Measurements from ENCODE around the gene TSPAN14. TPM values are rescaled to one million over a fixed set of nuclear protein-coding genes. Genes with fewer than 3 reads are reported as not detected.
"Not testable (repeated sequence)": the region's sequence is repeated elsewhere in the genome, so short reads cannot be mapped to it uniquely, and the experiment has no call there.

Gene TSPAN14
- total RNA-seq, 1 donor from 2014 or later, result 126 TPM

DNA sequence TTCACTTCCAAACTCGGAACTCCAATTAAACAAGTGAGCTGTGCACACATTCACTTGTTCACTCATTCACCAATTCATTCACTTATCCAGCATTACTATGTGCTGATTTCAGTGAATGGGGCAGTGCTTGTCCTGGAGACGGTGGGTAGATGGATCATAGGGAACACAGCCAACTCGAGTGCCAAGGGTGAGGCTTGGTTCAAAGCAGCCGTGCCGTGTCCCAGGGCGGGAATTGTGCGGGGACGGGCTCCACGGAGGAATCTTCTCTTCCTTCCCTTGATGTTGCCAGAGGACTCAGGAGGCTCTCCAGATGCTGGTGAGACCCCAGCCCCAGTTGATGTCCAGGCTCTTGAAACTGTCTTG lies 86.5 kb downstream of the TSPAN14 start:
- no peak overlapping the region for H3K27ac Mint-ChIP-seq
- no peaks in the 10 kb centered on the region for H3K36me3 Mint-ChIP-seq (ENCODE audit: insufficient read depth)
- no peak overlapping the region for H3K4me3 Mint-ChIP-seq (ENCODE audit: low read depth)
- H3K9me3 Mint-ChIP-seq (ENCODE audit: low read depth), result no peaks in the 10 kb centered on the region
- TF ChIP-seq, protein P1, sequence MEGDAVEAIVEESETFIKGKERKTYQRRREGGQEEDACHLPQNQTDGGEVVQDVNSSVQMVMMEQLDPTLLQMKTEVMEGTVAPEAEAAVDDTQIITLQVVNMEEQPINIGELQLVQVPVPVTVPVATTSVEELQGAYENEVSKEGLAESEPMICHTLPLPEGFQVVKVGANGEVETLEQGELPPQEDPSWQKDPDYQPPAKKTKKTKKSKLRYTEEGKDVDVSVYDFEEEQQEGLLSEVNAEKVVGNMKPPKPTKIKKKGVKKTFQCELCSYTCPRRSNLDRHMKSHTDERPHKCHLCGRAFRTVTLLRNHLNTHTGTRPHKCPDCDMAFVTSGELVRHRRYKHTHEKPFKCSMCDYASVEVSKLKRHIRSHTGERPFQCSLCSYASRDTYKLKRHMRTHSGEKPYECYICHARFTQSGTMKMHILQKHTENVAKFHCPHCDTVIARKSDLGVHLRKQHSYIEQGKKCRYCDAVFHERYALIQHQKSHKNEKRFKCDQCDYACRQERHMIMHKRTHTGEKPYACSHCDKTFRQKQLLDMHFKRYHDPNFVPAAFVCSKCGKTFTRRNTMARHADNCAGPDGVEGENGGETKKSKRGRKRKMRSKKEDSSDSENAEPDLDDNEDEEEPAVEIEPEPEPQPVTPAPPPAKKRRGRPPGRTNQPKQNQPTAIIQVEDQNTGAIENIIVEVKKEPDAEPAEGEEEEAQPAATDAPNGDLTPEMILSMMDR (IDR thresholded peaks at IDR 0.05; ENCODE audit: unreplicated experiment), result no peak
- no peak for DNase-seq (ENCODE audit: low spot score, unreplicated experiment)
- H3K4me1 Mint-ChIP-seq (ENCODE audit: low read depth), result peaks cover under 1% of the 10 kb centered on the region
- peaks cover 17% of the 10 kb centered on the region for H3K27me3 Mint-ChIP-seq

DNA sequence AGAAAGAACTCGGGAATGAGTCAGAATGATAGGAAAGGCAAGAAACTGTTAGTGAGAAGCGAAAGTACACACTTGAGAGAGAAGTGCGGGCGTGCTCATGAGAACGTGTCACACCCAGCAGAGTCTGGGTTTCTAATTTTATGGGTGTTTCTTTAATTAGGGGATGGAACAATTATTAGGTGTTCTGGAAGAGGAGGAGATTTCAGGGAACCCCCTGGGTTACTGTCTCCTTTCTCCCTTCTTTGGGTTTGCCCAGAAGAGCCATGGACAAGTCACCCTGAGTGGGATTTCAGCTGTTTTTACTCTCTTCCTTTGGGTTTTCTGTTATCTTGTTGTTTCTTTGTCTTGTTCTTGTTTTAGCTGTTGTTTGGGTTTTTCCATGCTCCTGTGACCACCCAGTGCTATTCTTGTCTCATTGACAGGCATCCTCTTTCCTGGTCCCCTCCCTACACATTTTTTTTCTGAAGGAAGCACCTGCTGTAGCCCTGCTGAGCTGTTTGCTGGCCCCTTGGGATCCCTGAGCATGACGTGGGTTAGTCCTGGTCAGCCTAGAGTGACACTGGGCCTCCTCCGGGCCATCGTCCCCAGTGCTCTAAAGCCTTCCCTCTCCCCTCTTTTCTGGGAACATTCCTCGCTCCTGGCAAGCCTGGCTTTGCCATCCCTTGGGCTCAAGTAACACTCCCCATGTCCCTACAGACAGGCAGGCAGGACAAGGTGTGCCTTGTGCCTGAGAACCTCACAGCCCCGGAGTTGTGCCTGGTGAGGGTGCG lies 87.1 kb downstream of the TSPAN14 start:
- Mint-ChIP-seq H3K36me3 (ENCODE audit: insufficient read depth) (no peaks in the 10 kb centered on the region), H3K4me1 (ENCODE audit: low read depth) (no peaks in the 10 kb centered on the region), H3K9me3 (ENCODE audit: low read depth) (no peaks in the 10 kb centered on the region), H3K27me3 (peaks cover 17% of the 10 kb centered on the region), H3K4me3 (ENCODE audit: low read depth) (no peak overlapping the region), H3K27ac (no peak overlapping the region)
- TF ChIP-seq, protein P1 (IDR thresholded peaks at IDR 0.05; ENCODE audit: unreplicated experiment), result no peak
- no peak for DNase-seq (ENCODE audit: low spot score, unreplicated experiment)

DNA sequence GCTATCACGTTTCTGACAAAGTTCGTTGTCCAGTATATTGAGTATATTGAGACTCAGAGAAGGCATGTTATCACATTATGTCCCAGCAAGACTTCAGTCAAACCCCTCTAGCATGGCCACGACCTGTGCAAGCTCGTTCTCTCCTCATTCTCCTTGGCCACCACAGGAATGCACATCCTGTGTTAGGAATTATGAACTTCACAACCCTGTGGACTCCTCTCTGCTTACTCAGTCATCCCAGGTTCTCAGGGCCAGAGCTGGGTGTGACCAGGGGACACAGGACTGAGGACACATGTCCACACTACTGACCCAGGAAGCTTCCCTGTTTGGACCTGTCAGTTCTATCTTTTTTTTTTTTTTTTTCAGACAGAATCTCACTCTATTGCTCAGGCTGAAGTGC lies 87.9 kb downstream of the TSPAN14 start:
- Mint-ChIP-seq H3K27me3 (peaks cover 17% of the 10 kb centered on the region), H3K4me1 (ENCODE audit: low read depth) (no peaks in the 10 kb centered on the region), H3K27ac (no peak overlapping the region), H3K4me3 (ENCODE audit: low read depth) (no peak overlapping the region), H3K9me3 (ENCODE audit: low read depth) (no peaks in the 10 kb centered on the region), H3K36me3 (ENCODE audit: insufficient read depth) (no peaks in the 10 kb centered on the region)
- no peak for DNase-seq (ENCODE audit: low spot score, unreplicated experiment)
- TF ChIP-seq, protein P1 (IDR thresholded peaks at IDR 0.05; ENCODE audit: unreplicated experiment), result no peak

DNA sequence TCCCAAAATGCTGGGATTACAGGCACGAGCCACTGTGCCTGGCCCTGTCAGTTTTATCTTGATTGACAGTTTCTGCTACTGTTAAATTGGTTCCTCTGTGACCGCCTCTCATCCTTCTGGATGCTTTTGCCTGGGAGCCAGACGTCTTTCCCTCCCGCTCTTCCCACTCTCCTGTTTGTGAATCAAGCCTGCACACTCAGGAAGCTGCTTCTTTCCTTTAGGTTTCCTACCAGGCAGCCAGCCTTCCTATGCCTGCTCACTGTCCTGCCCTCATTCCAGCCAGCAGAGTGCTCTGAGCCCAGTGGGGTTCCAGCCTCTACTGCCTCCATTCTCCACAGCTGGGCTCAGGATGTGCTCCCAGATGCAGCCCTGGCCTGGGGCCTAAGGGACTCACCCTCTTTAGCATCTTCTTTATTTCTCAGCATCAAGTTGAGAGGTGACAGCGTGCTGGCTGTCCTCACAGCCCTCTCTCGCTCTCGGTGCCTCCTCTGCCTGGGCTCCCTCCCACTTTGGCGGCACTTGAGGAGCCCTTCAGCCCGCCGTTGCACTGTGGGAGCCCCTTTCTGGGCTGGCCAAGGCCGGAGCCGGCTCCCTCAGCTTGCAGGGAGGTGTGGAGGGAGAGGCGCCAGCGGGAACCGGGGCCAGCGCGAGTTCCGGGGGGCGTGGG lies 88.7 kb downstream of the TSPAN14 start:
- no peaks in the 10 kb centered on the region for H3K9me3 Mint-ChIP-seq (ENCODE audit: low read depth)
- H3K36me3 Mint-ChIP-seq (ENCODE audit: insufficient read depth), result no peaks in the 10 kb centered on the region
- H3K27ac Mint-ChIP-seq, result peak overlapping the region; percentile 29
- no peak overlapping the region for H3K4me3 Mint-ChIP-seq (ENCODE audit: low read depth)
- peaks cover 17% of the 10 kb centered on the region for H3K27me3 Mint-ChIP-seq
- no peak for DNase-seq (ENCODE audit: low spot score, unreplicated experiment)
- TF ChIP-seq, protein P1 (IDR thresholded peaks at IDR 0.05; ENCODE audit: unreplicated experiment), result no peak
- no peaks in the 10 kb centered on the region for H3K4me1 Mint-ChIP-seq (ENCODE audit: low read depth)

DNA sequence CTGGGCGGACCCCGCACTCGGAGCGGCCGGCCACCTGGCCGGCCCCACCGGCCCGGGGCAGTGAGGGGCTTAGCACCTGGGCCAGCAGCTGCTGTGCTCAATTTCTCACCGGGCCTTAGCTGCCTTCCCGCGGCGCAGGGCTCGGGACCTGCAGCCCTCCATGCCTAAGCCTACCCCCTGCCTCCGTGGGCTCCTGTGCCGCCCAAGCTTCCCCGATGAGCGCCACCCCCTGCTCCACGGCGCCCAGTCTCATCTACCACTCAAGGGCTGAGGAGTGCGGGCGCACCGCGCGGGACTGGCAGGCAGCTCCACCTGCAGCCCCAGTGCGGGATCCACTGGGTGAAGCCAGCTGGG lies 89.2 kb downstream of the TSPAN14 start:
- H3K4me3 Mint-ChIP-seq (ENCODE audit: low read depth); H3K27ac Mint-ChIP-seq; DNase-seq (ENCODE audit: low spot score, unreplicated experiment); H3K4me1 Mint-ChIP-seq (ENCODE audit: low read depth); H3K36me3 Mint-ChIP-seq (ENCODE audit: insufficient read depth); H3K9me3 Mint-ChIP-seq (ENCODE audit: low read depth): not testable (repeated sequence)
- peaks cover 17% of the 10 kb centered on the region for H3K27me3 Mint-ChIP-seq
